ENCODE data around the gene CPNE4. TPM values are rescaled to one million over a fixed set of nuclear protein-coding genes. Genes with fewer than 3 reads are reported as not detected.
"Not testable (repeated sequence)": the region's sequence is repeated elsewhere in the genome, so short reads cannot be mapped to it uniquely, and the experiment has no call there.

Gene CPNE4
- total RNA-seq, 1 donor from 2014 or later = 0.20 TPM

DNA sequence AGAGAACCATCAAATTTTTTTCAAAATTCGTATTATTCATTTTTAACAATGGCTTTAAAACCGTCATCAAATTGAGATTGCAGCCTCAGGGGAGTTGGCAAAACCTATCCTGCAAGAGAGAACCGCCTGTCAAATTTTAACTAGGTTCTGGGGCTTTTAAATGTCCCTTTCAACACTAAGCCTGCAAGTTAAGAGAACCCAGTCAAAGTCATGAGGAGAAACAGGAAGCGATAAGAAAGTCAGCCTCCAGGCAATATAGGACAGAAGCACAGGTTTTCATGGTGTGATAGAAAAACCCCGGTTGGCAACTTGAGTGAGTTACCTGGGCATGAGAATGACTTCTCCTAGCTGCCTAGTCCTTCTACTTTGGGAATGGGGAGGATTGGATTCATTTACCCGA, 59.8 kb downstream of the CPNE4 start:
- no peaks in the 10 kb centered on the region for H3K27me3 Mint-ChIP-seq (ENCODE audit: low read depth)
- H3K9me3 Mint-ChIP-seq = peaks cover 18% of the 10 kb centered on the region
- H3K4me3 Mint-ChIP-seq = no peak overlapping the region
- no peaks in the 10 kb centered on the region for H3K36me3 Mint-ChIP-seq
- DNase-seq (ENCODE audit: low spot score in 2 of 2, unreplicated experiment in 2 of 2) = no peak
- no peak for TF ChIP-seq CTCF (IDR thresholded peaks at IDR 0.05; ENCODE audit: unreplicated experiment)
- H3K27ac Mint-ChIP-seq = no peak overlapping the region
- peaks cover 4% of the 10 kb centered on the region for H3K4me1 Mint-ChIP-seq

DNA sequence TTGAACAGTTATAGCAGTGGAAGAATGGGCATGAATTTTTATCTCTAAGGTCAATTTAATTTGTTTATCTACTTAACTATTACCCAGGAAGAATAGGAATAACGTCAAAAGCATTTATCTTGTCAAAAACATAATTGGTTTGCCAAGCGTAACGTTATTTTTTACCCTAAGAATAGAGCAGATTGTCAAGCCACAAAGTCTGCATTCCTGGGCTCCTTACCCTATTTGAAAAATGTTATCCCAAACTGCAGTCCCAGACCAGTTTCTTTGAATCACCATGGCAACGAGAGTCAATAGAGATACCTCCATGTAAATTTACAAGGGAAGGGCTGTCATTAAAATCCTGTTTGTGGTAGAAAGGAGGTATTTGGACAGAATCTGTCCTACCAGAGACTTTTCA, 61.1 kb downstream of the CPNE4 start:
- Mint-ChIP-seq H3K4me3 (no peak overlapping the region), H3K9me3 (peaks cover 7% of the 10 kb centered on the region), H3K27me3 (ENCODE audit: low read depth) (no peaks in the 10 kb centered on the region), H3K27ac (no peak overlapping the region), H3K36me3 (no peaks in the 10 kb centered on the region), H3K4me1 (peaks cover 4% of the 10 kb centered on the region)
- no peak for DNase-seq (ENCODE audit: low spot score in 2 of 2, unreplicated experiment in 2 of 2)
- TF ChIP-seq CTCF (IDR thresholded peaks at IDR 0.05; ENCODE audit: unreplicated experiment) = no peak

DNA sequence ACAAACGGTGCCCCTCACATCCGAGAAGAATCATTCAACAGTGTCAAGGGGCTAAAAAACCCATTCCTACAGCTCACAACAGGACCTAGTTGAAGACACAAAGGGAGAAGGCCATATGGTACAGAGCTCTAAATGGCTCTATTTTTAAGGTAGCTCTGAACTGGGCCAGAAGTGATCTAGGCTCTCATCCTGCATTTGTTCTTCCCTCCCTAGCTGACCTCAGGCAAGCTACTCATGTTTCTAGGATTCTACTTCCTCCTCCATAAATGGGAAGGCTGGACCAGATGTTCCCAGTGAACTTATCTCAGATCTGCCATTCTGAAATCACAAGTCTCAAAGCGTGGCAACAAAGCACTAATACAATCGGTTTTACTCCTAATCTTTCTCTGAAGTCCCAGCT, 62.3 kb downstream of the CPNE4 start:
- H3K36me3 Mint-ChIP-seq = no peaks in the 10 kb centered on the region
- peaks cover 6% of the 10 kb centered on the region for H3K9me3 Mint-ChIP-seq
- TF ChIP-seq CTCF (IDR thresholded peaks at IDR 0.05; ENCODE audit: unreplicated experiment) = no peak
- DNase-seq (ENCODE audit: low spot score in 2 of 2, unreplicated experiment in 2 of 2) = no peak
- no peak overlapping the region for H3K27ac Mint-ChIP-seq
- peaks cover 4% of the 10 kb centered on the region for H3K4me1 Mint-ChIP-seq
- no peak overlapping the region for H3K4me3 Mint-ChIP-seq
- H3K27me3 Mint-ChIP-seq (ENCODE audit: low read depth) = no peaks in the 10 kb centered on the region

- Mint-ChIP-seq H3K27me3 (ENCODE audit: low read depth) (no peaks in the 10 kb centered on the region), H3K9me3 (peaks cover 6% of the 10 kb centered on the region), H3K27ac (no peak overlapping the region), H3K4me1 (peaks cover 4% of the 10 kb centered on the region), H3K4me3 (no peak overlapping the region), H3K36me3 (no peaks in the 10 kb centered on the region)
- no peak for DNase-seq (ENCODE audit: low spot score in 2 of 2, unreplicated experiment in 2 of 2)
- no peak for TF ChIP-seq CTCF (IDR thresholded peaks at IDR 0.05; ENCODE audit: unreplicated experiment)
These were observed 62.7 kb downstream of the CPNE4 start for GRCh38 chr3:131972091-131972490.

GRCh38 chr3:131963442-131963841, 71.4 kb downstream of the CPNE4 start:
- not testable (repeated sequence) for DNase-seq (ENCODE audit: low spot score in 2 of 2, unreplicated experiment in 2 of 2); H3K27ac Mint-ChIP-seq; H3K4me1 Mint-ChIP-seq; H3K27me3 Mint-ChIP-seq (ENCODE audit: low read depth); H3K4me3 Mint-ChIP-seq; H3K36me3 Mint-ChIP-seq
- H3K9me3 Mint-ChIP-seq = peaks cover 20% of the 10 kb centered on the region

GRCh38 chr3:131962982-131963381, 71.8 kb downstream of the CPNE4 start:
- no peak for DNase-seq (ENCODE audit: low spot score in 2 of 2, unreplicated experiment in 2 of 2)
- H3K4me1 Mint-ChIP-seq = peaks cover 3% of the 10 kb centered on the region
- H3K9me3 Mint-ChIP-seq = peaks cover 16% of the 10 kb centered on the region
- H3K4me3 Mint-ChIP-seq = no peak overlapping the region
- TF ChIP-seq CTCF (IDR thresholded peaks at IDR 0.05; ENCODE audit: unreplicated experiment) = no peak
- no peaks in the 10 kb centered on the region for H3K36me3 Mint-ChIP-seq
- no peak overlapping the region for H3K27ac Mint-ChIP-seq
- no peaks in the 10 kb centered on the region for H3K27me3 Mint-ChIP-seq (ENCODE audit: low read depth)
